SJCRH30 (cell line): ENCODE measurements around the gene FERMT2. TPM values are rescaled to one million over a fixed set of nuclear protein-coding genes. Genes with fewer than 3 reads are reported as not detected.
"Not testable (repeated sequence)": the region's sequence is repeated elsewhere in the genome, so short reads cannot be mapped to it uniquely, and the experiment has no call there.

Source experiments
- DNase-seq, 2 experiments: peaks; one replicate each; pipeline ENCODE4 v3.0.0-alpha.2; 2015 to 2020
- H3K27ac ChIP-seq: fragments of 250-450 bp; sonication (Bioruptor Pico); 2 replicates; pipeline ENCODE4 v1.5.1; 2020; ENCODE audit warnings: mild to moderate bottlenecking, moderate library complexity
- H3K27me3 ChIP-seq: fragments of 250-450 bp; sonication (Bioruptor Pico); 2 replicates; pipeline ENCODE4 v1.5.1; 2020; ENCODE audit warnings: mild to moderate bottlenecking, moderate library complexity
- H3K36me3 ChIP-seq: fragments of 250-450 bp; sonication (Bioruptor Pico); 2 replicates; pipeline ENCODE4 v1.5.1; 2020; ENCODE audit warnings: mild to moderate bottlenecking, moderate library complexity
- H3K4me1 ChIP-seq: fragments of 250-450 bp; sonication (Bioruptor Pico); 2 replicates; pipeline ENCODE4 v1.5.1; 2020; ENCODE audit warnings: mild to moderate bottlenecking, moderate library complexity
- H3K4me3 ChIP-seq: fragments of 250-450 bp; sonication (Bioruptor Pico); 2 replicates; pipeline ENCODE4 v1.5.1; 2020; ENCODE audit warnings: mild to moderate bottlenecking, moderate library complexity
- H3K9me3 ChIP-seq: fragments of 250-450 bp; sonication (Bioruptor Pico); replicated peaks from 2 replicates; pipeline ENCODE4 v1.5.1; 2020; ENCODE audit warnings: mild to moderate bottlenecking, moderate library complexity
- total RNA-seq: library from RNA; depleted of rRNA; stranded (reverse); fragments of >200 nt; shearing (Covaris generic); gene quantifications from 2 replicates; pipeline ENCODE4 v1.2.3, GENCODE V29; 2014

Gene FERMT2
- total RNA-seq, 1 experiment from 2014 or later, result 65.3 TPM

DNA sequence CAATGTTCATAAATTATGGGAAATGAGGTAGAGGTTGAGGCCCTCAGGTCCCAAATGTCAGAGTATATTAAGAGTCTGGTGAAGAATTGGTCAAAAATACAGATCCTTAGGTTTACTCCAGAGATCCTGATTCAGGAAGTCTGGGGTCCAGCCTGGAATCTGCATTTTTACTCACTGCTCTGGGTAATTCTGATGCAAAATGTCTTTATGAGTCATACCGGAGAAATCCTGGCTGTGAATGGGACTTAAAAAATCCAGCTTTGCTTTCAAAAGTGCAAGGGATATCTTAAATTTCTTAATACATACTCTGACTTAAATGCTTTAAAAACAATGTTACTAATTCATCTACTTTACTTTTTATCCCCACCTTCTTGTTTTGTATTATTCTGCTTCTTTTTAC is 74.5 kb downstream of the FERMT2 start:
- Histone ChIP-seq H3K36me3 (peaks cover 36% of the 10 kb centered on the region), H3K4me3 (no peak overlapping the region), H3K9me3 (no peaks in the 10 kb centered on the region), H3K27me3 (no peaks in the 10 kb centered on the region), H3K27ac (no peak overlapping the region), H3K4me1 (no peaks in the 10 kb centered on the region)
- DNase-seq, result no peak

DNA sequence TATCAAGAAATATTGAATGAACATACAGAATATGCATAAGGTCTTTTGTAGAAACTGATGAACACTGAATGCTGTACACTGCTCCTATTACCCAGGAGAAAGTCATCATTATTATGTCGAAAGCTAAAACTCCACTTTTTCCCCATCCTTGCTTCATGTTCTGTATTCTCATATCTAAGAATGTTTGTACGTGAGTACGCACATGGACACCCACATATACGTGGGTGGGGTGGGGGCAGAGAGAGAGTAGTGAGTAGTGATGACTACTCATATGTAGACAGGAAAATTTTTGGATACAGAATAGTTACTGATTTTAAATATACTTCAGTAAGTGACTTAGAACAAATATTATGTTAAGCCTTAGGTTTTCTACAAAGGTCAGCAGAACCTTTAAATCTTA is 75.1 kb downstream of the FERMT2 start:
- DNase-seq, result no peak
- Histone ChIP-seq H3K27me3 (no peaks in the 10 kb centered on the region), H3K4me3 (no peak overlapping the region), H3K9me3 (no peaks in the 10 kb centered on the region), H3K27ac (no peak overlapping the region), H3K36me3 (peaks cover 42% of the 10 kb centered on the region), H3K4me1 (no peaks in the 10 kb centered on the region)

DNA sequence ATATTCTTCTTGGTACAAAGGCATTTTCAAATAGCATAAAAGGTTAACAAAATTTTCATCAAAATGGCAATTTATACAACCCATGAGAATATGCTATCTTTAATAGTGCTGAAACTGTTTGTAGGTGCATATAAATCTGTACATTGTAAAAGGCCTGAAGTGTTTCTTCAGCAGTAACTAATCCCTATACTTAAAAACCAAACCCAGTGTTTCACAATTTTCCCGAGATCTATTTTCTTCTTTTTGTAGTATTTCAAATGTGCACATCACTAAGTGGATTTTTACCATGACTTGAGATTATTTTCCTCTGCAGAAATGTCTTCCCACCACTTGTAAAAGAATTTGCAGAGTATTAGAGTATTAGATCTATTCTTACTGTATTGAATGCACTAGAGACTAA is 76.5 kb downstream of the FERMT2 start:
- Histone ChIP-seq H3K4me1 (no peaks in the 10 kb centered on the region), H3K9me3 (no peaks in the 10 kb centered on the region), H3K27me3 (no peaks in the 10 kb centered on the region), H3K4me3 (no peak overlapping the region), H3K27ac (no peak overlapping the region), H3K36me3 (peaks cover 46% of the 10 kb centered on the region)
- no peak for DNase-seq

DNA sequence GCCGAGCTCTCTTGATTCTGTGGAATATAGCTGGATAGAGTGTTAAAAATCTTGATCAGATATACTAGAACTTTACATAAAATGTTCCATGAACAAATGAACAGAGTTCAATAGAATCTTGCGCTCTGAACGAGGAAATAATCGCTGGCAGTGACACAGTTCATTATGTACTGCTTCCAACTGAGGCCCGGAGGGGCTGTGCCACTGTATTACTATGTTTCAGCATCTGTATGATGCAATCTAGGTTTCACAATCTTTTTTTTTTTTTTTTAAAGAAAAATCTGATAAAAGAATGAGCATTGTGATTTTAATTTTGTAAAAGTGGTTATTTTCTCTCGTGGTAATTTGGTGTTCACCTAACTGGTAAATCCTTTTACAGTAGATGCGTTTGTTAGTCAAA is 77.2 kb downstream of the FERMT2 start:
- H3K4me3 ChIP-seq, result no peak overlapping the region
- H3K4me1 ChIP-seq, result no peaks in the 10 kb centered on the region
- H3K36me3 ChIP-seq, result peaks cover 53% of the 10 kb centered on the region
- H3K27me3 ChIP-seq, result no peaks in the 10 kb centered on the region
- DNase-seq, result no peak
- H3K9me3 ChIP-seq, result no peaks in the 10 kb centered on the region
- no peak overlapping the region for H3K27ac ChIP-seq

DNA sequence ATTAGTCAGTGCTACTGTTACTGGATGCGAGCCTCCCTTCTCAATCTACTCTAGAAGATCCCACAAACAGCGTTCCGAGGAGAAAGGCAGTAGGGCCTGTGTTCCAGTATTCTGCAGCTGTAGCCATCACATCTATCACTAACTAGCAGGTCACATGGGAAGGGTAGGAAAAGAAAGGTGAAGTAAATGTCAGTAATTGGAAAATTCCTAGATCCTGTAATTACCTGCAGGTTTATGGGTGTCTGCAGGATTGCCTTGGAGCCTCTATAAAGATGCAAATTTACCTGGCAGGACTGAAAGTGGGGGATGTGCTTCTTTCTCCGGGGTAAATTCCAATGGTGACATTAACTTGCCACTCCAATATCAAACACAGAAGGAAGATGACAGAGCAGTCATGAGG is 77.8 kb downstream of the FERMT2 start:
- H3K9me3 ChIP-seq, result no peaks in the 10 kb centered on the region
- no peaks in the 10 kb centered on the region for H3K4me1 ChIP-seq
- no peak for DNase-seq
- no peak overlapping the region for H3K27ac ChIP-seq
- H3K36me3 ChIP-seq, result peaks cover 51% of the 10 kb centered on the region
- H3K27me3 ChIP-seq, result no peaks in the 10 kb centered on the region
- H3K4me3 ChIP-seq, result no peak overlapping the region

DNA sequence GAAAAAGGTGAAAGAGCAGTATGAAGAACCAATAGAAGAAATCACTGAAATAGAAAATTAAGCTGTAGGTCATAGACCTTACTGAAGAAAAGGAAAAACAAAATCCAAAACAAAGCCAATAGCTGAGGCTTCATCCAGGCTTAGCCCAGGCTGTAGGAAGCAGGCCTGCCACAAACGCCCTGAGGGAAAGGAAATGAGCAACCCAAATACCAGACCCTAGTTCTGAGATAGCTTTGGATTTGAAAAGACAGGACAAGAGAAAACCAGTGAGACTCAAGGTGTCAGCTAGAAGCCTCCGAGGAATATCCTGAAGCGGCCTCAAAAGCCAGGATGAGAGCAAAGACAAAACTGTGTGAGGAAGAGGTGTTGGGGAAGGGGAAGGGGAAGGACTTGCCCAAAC is 79.2 kb downstream of the FERMT2 start:
- Histone ChIP-seq H3K4me1 (no peaks in the 10 kb centered on the region), H3K27me3 (no peaks in the 10 kb centered on the region), H3K9me3 (no peaks in the 10 kb centered on the region), H3K27ac (no peak overlapping the region), H3K36me3 (peaks cover 46% of the 10 kb centered on the region), H3K4me3 (no peak overlapping the region)
- no peak for DNase-seq

DNA sequence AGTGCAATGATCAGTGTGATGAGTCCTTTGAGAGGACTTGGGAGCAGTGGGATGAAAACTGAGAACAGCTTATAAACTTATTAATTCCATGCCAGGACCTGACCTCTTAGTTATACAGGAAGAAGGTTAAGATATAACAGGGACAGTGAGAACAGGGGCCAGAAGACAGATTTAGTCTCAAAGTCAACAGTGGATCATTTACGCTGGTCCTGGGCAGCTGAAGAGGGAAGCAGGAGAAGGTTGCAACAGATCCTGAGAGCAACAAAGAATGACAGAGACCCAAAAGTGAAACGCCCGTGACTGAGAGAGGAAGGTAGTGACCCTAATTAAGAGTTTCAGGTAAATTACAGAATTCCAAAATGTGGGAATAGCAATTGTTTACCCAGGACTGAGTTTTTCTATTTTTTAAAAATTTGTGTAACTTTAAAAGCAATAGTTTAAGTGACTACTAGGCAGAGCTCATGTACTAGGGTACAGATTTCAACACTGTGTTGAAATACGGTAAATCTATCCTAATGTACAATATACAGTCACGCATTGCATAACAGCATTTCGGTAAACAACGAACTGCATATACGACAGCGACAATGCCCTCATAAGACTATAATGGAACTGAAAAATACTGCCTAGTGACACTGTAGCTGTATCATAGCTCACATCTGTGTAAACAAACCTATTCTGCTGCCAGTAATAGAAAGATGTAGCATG is 81.8 kb downstream of the FERMT2 start:
- Histone ChIP-seq H3K4me1 (no peaks in the 10 kb centered on the region), H3K27me3 (no peaks in the 10 kb centered on the region), H3K4me3 (no peak overlapping the region), H3K27ac (no peak overlapping the region), H3K36me3 (peaks cover 54% of the 10 kb centered on the region), H3K9me3 (no peaks in the 10 kb centered on the region)
- no peak for DNase-seq

DNA sequence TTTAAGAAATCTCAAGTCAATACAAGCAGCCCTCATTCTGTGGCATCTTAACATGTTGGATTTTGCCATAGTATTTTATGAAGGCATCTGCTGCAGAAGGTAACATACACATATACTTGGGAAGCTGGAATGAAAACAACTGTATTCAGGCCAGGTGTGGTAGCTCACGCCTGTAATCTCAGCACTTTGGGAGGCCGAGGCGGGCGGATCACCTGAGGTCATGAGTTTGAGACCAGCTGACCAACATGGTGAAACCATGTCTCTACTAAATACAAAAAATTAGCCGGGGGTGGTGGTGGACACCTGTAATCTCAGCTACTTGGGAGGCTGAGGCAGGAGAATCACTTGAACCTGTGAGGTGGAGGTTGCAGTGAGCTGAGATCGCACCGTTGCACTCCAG is 86.0 kb downstream of the FERMT2 start:
- DNase-seq, H3K9me3 ChIP-seq, H3K27ac ChIP-seq, H3K4me3 ChIP-seq, H3K27me3 ChIP-seq, H3K4me1 ChIP-seq: not testable (repeated sequence)
- H3K36me3 ChIP-seq, result peaks cover 48% of the 10 kb centered on the region

DNA sequence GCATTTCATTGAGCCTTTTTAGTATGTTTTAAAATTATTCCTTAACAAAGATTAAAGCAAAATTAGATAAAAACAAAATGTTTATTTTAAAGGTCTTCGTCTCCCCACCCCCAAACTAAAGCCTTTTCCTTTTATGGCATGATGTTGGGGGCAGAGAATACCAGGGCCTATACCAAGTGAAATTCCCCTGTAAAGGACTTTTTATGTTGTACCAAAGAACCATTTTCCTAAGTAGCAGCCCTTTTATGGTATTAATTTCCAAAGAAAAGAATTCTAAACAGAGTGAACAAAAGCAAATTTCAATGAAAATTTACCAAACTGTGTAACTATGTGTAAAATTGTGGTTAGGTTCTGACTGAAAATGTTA is 87.5 kb downstream of the FERMT2 start:
- H3K36me3 ChIP-seq, result peaks cover 47% of the 10 kb centered on the region
- DNase-seq, result no peak

DNA sequence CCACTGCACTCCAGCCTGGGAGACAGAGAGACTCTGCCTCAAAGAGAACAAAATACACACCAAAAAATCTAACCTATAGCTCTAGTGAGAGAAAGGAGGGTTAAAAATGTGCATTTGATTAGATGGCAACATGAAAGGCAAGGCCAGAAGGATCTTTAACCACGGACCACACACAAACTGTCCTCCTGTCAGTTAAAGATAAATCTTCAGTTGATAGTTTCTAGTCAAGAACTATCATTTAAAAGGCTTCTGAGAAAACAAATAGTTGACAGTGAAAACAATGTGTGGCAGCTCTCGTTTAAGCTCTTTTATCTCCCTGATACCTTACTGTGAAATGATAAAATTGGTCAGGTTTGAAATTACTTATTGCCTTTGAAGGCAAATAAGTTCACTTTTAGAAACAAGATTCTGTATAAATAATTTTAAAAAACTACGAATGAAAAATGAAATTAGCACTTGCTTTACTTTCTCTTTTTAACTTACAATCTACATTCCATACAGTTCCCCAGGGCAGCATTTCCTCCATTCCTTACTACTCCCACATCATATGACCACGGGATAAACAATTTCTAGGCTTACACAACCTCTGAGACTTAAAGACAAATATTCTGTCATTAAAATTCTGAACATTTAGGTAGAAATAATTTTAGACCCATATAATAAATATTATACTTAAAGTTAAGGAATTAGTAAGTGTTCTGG is 88.1 kb downstream of the FERMT2 start:
- H3K4me3 ChIP-seq, result no peak overlapping the region
- DNase-seq, result no peak
- H3K9me3 ChIP-seq, result no peaks in the 10 kb centered on the region
- H3K27me3 ChIP-seq, result no peaks in the 10 kb centered on the region
- no peaks in the 10 kb centered on the region for H3K4me1 ChIP-seq
- no peak overlapping the region for H3K27ac ChIP-seq
- peaks cover 53% of the 10 kb centered on the region for H3K36me3 ChIP-seq

More for the DNA sequence above, 87.5 kb downstream of the FERMT2 start:
- Histone ChIP-seq H3K27ac (no peak overlapping the region), H3K9me3 (no peaks in the 10 kb centered on the region), H3K4me1 (no peaks in the 10 kb centered on the region), H3K27me3 (no peaks in the 10 kb centered on the region), H3K4me3 (no peak overlapping the region)

DNA sequence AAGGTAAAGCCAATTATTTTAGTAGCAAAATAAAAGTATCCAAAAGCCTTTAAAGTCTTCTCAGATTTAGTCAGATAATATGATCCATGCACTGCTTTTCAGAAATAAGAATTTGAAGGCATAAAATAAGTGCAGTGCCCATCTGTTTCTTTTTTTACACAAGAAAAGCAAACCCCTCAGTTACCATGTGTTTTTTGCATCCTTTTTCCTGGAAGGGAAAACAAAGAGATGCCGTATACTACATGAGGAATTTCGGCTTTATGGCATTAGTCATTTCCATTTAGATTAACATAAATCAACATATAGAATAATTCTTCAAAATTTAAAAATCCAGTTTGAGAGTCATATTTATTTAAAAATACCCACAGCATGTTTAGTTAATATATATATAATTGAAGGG is 89.4 kb downstream of the FERMT2 start:
- Histone ChIP-seq H3K9me3 (no peaks in the 10 kb centered on the region), H3K36me3 (peaks cover 62% of the 10 kb centered on the region), H3K27me3 (no peaks in the 10 kb centered on the region), H3K27ac (no peak overlapping the region), H3K4me1 (no peaks in the 10 kb centered on the region), H3K4me3 (no peak overlapping the region)
- no peak for DNase-seq

DNA sequence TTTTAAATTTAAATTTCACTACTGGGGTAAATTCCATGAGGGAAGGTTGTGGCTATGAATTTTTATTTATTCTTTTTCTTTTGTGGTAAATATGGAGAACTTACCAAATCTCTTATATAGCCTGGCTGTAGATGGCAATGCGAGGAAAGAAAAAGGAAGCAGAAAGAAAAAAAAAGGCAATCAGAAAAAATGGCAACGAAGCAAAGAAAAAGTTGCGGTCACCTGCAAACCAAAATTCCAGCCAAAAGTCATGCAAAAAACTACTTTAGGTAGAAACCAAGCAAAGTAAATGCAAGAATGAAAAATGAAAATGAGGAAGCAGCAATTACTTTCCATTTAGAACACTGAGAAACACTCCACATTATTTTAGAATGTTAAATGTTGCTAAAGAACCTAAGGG is 89.9 kb downstream of the FERMT2 start:
- Histone ChIP-seq H3K36me3 (peaks cover 63% of the 10 kb centered on the region), H3K27me3 (no peaks in the 10 kb centered on the region), H3K4me3 (no peak overlapping the region), H3K4me1 (no peaks in the 10 kb centered on the region), H3K27ac (no peak overlapping the region), H3K9me3 (no peaks in the 10 kb centered on the region)
- DNase-seq, result no peak

DNA sequence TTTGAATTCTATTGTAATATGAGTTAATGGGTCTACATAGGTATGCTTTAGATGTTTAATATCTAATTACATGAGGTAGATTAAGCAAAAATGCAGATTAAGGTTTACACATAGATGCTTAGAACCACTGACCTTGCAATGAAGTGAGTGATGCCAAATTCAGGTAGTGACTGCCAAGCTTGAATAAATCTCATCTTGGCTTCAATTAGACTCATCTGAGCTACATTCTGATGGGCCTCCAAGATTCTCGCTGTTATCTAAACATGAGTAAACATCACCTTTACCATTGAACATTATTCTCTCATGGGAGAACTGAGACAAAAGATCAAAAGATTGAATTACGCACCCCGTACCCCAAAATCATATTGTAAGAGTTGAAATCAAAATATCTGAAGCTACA is 90.6 kb downstream of the FERMT2 start:
- H3K27me3 ChIP-seq, result no peaks in the 10 kb centered on the region
- DNase-seq, result no peak
- no peaks in the 10 kb centered on the region for H3K9me3 ChIP-seq
- peaks cover 60% of the 10 kb centered on the region for H3K36me3 ChIP-seq
- no peaks in the 10 kb centered on the region for H3K4me1 ChIP-seq
- H3K4me3 ChIP-seq, result no peak overlapping the region
- no peak overlapping the region for H3K27ac ChIP-seq

DNA sequence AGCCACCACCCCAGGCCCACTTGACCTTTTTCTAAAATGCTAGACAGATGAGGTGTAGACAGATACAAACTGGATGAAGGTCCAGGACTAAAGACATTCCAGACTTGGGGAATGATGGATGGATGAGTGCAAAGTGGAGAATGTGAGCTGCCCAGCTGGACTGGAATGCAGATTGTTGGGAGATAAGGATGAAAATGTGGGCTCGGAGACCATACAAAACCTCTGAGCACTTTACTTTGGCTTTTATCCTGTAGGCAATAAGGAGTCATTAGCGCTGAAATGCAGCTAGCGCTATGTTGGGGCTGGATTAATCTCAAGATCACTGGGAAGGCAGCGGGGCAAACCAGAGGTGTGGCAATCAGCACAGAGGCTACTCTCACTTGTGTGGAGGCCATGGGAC is 94.7 kb downstream of the FERMT2 start:
- no peak overlapping the region for H3K4me3 ChIP-seq

DNA sequence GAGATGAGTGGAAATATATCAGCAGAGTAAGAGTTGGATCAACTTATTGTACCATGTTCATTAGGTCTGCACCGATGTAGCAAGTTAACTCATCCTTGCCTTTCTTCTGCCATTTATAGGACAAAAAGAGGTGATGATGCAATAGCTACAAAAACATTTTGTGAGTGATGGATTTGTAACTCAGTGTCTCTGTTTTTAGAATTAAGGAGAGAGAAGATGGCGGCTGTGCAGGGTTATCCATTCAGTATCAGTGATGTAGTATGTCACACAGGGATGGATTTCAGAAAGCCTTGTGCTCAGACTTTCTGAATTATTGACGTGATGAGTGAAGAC is 97.4 kb downstream of the FERMT2 start:
- Histone ChIP-seq H3K9me3 (no peaks in the 10 kb centered on the region; the same call in 1 of the 2 replicates), H3K27ac (no peak overlapping the region)

More for the DNA sequence above, 94.7 kb downstream of the FERMT2 start:
- peaks cover 38% of the 10 kb centered on the region for H3K36me3 ChIP-seq
- no peaks in the 10 kb centered on the region for H3K4me1 ChIP-seq
- no peak for DNase-seq
- no peaks in the 10 kb centered on the region; the same call in 1 of the 2 replicates for H3K9me3 ChIP-seq
- H3K27me3 ChIP-seq, result no peaks in the 10 kb centered on the region
- H3K27ac ChIP-seq, result no peak overlapping the region

More for the DNA sequence above, 97.4 kb downstream of the FERMT2 start:
- H3K27me3 ChIP-seq, result no peaks in the 10 kb centered on the region
- no peak overlapping the region for H3K4me3 ChIP-seq
- H3K4me1 ChIP-seq, result no peaks in the 10 kb centered on the region
- no peak for DNase-seq
- H3K36me3 ChIP-seq, result peaks cover 17% of the 10 kb centered on the region
